ENCODE data around the gene SMC1B.

SMC1B gene

GRCh38 chr22:45421349-45422055, 8.1 kb upstream of the SMC1B start:
- TF ChIP-seq, protein P1, sequence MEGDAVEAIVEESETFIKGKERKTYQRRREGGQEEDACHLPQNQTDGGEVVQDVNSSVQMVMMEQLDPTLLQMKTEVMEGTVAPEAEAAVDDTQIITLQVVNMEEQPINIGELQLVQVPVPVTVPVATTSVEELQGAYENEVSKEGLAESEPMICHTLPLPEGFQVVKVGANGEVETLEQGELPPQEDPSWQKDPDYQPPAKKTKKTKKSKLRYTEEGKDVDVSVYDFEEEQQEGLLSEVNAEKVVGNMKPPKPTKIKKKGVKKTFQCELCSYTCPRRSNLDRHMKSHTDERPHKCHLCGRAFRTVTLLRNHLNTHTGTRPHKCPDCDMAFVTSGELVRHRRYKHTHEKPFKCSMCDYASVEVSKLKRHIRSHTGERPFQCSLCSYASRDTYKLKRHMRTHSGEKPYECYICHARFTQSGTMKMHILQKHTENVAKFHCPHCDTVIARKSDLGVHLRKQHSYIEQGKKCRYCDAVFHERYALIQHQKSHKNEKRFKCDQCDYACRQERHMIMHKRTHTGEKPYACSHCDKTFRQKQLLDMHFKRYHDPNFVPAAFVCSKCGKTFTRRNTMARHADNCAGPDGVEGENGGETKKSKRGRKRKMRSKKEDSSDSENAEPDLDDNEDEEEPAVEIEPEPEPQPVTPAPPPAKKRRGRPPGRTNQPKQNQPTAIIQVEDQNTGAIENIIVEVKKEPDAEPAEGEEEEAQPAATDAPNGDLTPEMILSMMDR (IDR thresholded peaks at IDR 0.05; ENCODE audit: unreplicated experiment in 3 of 3), result no peak
- Mint-ChIP-seq H3K27me3 (ENCODE audit: low read depth) (no peaks in the 10 kb centered on the region), H3K4me3 (no peak overlapping the region), H3K9me3 (peaks cover 17% of the 10 kb centered on the region), H3K4me1 (no peaks in the 10 kb centered on the region), H3K36me3 (ENCODE audit: low read depth) (peaks cover 16% of the 10 kb centered on the region), H3K27ac (no peak overlapping the region)

DNA sequence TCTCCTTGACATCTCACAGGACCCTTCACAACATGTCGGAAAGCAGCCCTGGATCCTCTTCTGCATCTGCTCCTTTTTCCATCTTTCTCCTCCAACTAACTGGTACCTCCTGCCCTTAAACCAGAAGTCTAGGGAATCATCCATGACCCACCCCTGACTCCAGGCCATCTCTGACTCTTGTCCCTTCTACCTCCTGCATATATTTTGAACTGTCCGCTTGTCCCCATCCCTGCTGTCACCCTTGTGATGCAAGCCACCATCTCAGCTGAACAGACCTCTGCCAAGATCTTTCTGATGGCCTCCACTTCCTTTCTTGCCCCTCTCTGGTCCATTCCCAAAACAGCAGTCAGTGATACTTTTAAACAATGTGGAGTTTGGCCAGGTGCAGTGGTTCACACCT, 7.1 kb upstream of the SMC1B start:
- H3K4me1 Mint-ChIP-seq, result no peaks in the 10 kb centered on the region
- H3K4me3 Mint-ChIP-seq, result no peak overlapping the region
- peaks cover 3% of the 10 kb centered on the region for H3K27me3 Mint-ChIP-seq (ENCODE audit: low read depth)
- no peak overlapping the region for H3K27ac Mint-ChIP-seq
- peaks cover 13% of the 10 kb centered on the region for H3K9me3 Mint-ChIP-seq
- TF ChIP-seq, protein P1 (IDR thresholded peaks at IDR 0.05; ENCODE audit: unreplicated experiment in 3 of 3), result no peak
- H3K36me3 Mint-ChIP-seq (ENCODE audit: low read depth), result peaks cover 20% of the 10 kb centered on the region

GRCh38 chr22:45420011-45420410, 6.6 kb upstream of the SMC1B start:
- TF ChIP-seq, protein P1 (IDR thresholded peaks at IDR 0.05; ENCODE audit: unreplicated experiment in 3 of 3), result no peak
- Mint-ChIP-seq H3K36me3 (ENCODE audit: low read depth) (peaks cover 20% of the 10 kb centered on the region), H3K27ac (no peak overlapping the region), H3K9me3 (peaks cover 13% of the 10 kb centered on the region), H3K27me3 (ENCODE audit: low read depth) (peaks cover 3% of the 10 kb centered on the region), H3K4me1 (no peaks in the 10 kb centered on the region), H3K4me3 (no peak overlapping the region)

DNA sequence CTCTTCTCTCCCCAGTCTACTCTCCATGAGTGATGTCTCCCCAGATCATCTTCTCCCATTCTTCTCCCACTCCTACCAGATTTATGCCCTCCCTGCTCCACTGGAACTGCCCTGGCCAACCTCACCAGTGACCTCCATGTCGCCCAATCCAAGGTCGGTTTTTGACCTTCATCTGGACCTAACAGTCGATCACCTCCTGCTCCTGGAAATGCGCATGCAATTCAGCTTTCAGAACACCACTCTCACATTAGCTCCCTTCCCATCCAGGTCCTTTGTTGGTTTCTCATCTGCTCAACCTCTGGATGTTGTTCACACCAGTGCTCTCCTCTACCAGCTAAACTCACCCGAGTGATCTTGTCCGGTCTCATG, 5.4 kb upstream of the SMC1B start:
- peaks cover 3% of the 10 kb centered on the region for H3K27me3 Mint-ChIP-seq (ENCODE audit: low read depth)
- H3K4me3 Mint-ChIP-seq, result no peak overlapping the region
- H3K4me1 Mint-ChIP-seq, result peaks cover 8% of the 10 kb centered on the region
- H3K9me3 Mint-ChIP-seq, result peaks cover 13% of the 10 kb centered on the region
- H3K36me3 Mint-ChIP-seq (ENCODE audit: low read depth), result peaks cover 20% of the 10 kb centered on the region
- no peak overlapping the region for H3K27ac Mint-ChIP-seq
- TF ChIP-seq, protein P1 (IDR thresholded peaks at IDR 0.05; ENCODE audit: unreplicated experiment in 3 of 3), result no peak

DNA sequence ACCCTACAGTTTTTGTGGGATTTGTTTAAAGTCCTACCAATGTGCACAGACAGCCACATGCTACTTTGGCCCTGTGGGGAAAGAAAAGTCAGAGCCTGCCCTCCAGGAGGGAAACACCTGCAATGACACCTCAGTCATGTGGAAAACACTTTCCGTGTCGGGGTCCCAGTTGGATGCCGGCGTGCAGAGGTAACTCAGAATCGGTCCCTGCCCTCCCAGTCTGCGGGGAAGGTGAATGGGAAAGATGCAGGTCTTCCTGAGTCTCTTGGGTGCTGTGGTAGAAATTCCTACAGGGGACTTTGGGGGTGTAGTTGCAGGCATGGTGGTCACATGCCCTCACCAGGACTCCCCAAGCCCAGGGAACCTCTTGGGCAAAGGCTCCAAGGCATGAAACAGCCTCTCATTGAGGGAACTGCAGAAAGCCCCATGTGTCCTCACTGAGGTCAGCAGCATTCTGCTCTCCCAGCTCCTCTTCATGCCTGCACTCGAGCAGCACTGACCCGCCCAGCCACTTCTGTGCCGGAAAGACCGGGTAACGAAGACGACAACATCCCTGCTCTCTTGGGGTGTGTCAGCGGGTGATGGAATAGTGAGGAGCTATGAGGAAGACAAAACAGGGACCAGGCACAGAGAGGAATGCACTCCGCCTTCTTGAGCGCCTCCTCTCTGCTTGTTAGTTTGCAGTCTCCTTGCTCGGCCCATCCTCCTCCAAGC, 4.8 kb upstream of the SMC1B start:
- H3K9me3 Mint-ChIP-seq, result peaks cover 13% of the 10 kb centered on the region
- no peak overlapping the region for H3K4me3 Mint-ChIP-seq
- H3K36me3 Mint-ChIP-seq (ENCODE audit: low read depth), result peaks cover 20% of the 10 kb centered on the region
- TF ChIP-seq, protein P1 (IDR thresholded peaks at IDR 0.05; ENCODE audit: unreplicated experiment in 3 of 3), result no peak
- H3K27me3 Mint-ChIP-seq (ENCODE audit: low read depth), result peaks cover 3% of the 10 kb centered on the region
- peaks cover 12% of the 10 kb centered on the region for H3K4me1 Mint-ChIP-seq
- no peak overlapping the region for H3K27ac Mint-ChIP-seq

- no peaks in the 10 kb centered on the region for H3K9me3 Mint-ChIP-seq
- TF ChIP-seq, protein P1 (IDR thresholded peaks at IDR 0.05; ENCODE audit: unreplicated experiment in 3 of 3), result no peak
- H3K27ac Mint-ChIP-seq, result no peak overlapping the region
- H3K4me1 Mint-ChIP-seq, result peaks cover 12% of the 10 kb centered on the region
- peak overlapping the region in 1 of 3 experiments; percentile 29 for H3K4me3 Mint-ChIP-seq
- peaks cover 3% of the 10 kb centered on the region for H3K27me3 Mint-ChIP-seq (ENCODE audit: low read depth)
- H3K36me3 Mint-ChIP-seq (ENCODE audit: low read depth), result peaks cover 3% of the 10 kb centered on the region
Observed at GRCh38 chr22:45413013-45413367, 409 bp downstream of the SMC1B start.
